ENCODE results near the gene AEBP2.
A peak's percentile ranks its signal among the peaks of the same experiment; 100 is the strongest.
"Not testable (repeated sequence)": the region's sequence is repeated elsewhere in the genome, so short reads cannot be mapped to it uniquely, and the experiment has no call there.

The AEBP2 gene

DNA sequence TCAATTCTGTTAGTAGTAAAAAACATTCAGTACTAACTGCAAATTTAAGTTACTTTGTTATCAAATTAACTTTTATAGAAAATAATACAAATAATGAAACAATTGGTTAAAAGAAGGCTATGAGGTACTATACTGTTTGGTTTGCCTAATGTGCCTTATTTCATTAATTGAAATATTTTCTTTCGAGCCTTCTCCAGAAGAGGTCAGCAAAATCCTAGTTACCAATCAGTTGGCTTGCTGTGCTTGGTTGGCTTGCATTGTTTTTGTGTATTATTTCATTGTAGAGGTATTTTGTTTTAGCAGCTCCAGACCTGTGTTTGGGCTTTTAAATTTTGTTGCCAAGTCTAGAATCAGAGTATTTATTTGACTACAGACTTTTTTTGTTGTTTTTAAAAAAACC, 68.5 kb downstream of the AEBP2 start:
- no peak for DNase-seq (ENCODE audit: low read depth in 2 of 2)

- DNase-seq (ENCODE audit: low read depth in 2 of 2): no peak
Measured at GRCh38 chr12:19510461-19510860, 71.2 kb downstream of the AEBP2 start.

DNA sequence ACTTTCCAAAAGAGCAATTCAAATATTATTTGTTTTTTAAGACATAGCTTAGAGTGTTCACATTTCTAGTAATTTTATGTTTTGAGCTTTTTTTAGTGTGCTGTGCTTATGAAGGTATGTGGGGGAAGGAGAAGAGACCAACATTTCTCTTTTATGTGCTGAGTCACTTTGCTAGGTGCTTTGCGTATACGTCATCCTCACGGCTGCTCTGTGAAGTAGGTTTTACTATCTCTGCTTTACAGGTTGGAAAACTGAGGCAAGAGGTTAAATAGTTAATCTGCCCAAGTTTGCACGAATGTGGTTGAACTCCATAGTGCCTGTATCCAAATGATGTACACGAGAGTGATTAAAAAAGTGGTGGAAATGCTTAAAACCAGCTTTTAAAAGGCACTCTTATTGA, 75.9 kb downstream of the AEBP2 start:
- no peak for DNase-seq (ENCODE audit: low read depth in 2 of 2)

DNA sequence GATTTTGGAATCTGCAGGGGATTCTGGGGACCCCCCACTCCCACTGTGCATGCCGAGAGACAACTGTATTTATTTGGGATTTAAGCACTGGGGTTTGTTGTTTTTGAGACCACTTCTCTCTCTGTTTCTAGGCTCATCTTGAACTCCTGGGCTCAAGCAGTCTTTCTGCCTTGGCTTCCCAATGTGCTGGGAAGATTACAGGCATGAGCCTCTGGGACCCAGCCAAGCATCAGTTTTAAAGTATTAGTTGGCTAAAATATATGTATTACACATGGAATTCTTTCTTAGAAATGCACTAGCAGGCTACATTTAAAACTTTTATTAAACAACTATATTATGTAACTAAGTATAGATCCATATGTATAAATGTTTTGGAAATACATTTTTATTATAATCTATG, 78.3 kb downstream of the AEBP2 start:
- no peak for DNase-seq (ENCODE audit: low read depth in 2 of 2)

- no peak for DNase-seq (ENCODE audit: low read depth in 2 of 2)
Measured at GRCh38 chr12:19518209-19518608, 78.9 kb downstream of the AEBP2 start.

DNA sequence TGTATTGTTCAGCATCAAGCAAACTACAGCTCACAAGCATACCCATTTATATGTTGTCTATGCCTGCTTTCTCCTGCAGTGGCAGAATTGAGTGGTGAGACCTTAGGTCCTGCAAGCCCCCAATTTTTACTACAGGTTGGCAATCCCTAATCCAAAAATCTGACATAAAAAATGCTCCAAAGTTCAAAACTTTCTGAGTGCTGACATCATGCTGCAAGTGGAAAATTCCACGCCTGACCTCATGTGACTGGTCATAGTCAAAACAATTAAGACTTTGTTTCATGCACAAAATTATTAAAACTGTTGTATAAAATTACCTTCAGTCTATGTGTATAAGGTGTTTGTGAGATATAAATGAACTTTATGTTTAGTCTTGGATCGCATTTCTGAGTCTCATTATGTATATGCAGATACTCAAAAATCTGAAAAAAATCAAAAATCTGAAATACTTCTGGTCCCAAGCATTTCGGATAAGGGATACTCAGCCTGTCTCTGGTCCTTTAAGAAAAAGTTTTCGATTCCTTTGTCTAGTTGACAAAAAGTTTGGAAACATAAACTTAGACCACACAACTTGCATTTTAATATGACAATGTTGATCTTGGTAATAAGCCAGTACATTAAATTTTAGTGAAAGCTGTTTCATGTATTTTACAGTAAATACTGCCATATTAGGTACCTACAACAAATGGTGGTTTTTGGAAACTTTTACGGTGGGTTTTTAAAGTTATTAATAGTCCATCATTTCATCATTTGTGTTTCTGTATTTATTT, 81.5 kb downstream of the AEBP2 start:
- DNase-seq (ENCODE audit: low read depth in 2 of 2): no peak

- no peak for DNase-seq (ENCODE audit: low read depth in 2 of 2)
Measured at GRCh38 chr12:19525274-19525673, 86.0 kb downstream of the AEBP2 start.

DNA sequence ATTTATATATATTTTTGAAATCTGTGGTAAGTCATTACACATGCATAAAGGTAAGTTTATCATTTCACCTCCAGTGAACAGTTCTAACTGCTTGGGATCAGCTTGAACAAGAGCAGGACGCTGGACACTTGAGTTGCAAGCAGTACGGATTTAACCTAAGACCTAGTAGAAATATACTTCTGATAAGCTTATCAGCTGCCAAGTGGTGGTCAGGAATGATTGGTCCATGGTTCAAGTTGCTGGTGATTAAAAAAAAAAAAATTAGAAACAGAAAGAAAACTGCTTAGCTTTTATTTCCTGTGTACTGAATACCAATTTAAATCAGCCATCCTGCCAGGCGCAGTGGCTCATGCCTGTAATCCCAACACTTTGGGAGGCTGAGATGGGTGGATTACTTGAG, 88.6 kb downstream of the AEBP2 start:
- no peak for DNase-seq (ENCODE audit: low read depth in 2 of 2)

DNA sequence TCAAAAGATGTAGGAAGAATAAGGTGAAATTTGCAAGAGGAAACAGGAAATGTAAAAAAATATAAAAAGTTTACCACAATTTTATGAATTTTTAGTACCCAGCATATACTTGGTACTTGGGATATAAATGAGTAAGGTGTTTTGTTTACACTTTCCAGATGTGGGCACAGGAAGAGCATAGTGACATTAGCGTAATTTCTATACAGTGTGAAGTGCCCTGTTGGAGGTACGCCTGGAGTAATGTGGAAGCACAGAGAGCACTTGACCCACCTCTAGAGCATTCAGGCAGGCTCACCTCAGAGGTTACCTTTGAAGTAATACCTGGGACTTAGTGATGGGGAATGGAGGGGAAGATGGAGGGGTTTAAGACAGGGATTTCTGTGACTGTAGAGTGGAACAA, 89.5 kb downstream of the AEBP2 start:
- DNase-seq (ENCODE audit: low read depth in 2 of 2): no peak

DNA sequence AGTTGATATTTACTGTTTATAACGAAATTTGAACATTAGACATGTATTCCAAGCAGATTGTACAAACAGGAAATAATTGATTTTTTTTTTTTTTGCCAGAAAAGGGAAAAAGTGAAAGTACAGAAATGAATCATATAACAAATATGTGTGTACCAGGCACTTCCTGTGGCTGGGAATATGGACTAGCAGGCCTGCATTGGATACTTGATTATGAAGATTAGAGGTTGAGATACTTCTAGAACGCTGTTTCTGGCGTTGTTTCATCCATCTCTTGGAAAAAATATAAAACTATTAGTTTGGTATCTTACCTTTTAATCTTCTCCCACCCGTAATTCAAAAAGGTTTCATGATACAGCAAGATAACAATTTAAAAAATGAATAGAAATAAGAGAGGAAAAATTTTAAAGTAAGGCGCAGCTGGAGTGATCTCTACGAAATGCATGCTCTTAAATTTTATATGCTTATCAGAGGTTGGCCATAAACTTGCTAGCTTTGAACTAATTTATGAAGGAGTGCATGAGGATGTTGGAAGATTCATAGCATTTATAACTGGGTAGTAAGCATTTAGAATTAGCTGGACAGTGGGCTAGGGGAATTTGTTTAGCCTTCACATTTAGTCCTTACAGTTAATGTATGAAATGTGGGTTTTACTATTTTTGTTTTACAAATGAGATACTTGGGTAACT, 90.8 kb downstream of the AEBP2 start:
- DNase-seq (ENCODE audit: low read depth in 2 of 2): peak in 1 of 2 experiments; percentile 25

DNA sequence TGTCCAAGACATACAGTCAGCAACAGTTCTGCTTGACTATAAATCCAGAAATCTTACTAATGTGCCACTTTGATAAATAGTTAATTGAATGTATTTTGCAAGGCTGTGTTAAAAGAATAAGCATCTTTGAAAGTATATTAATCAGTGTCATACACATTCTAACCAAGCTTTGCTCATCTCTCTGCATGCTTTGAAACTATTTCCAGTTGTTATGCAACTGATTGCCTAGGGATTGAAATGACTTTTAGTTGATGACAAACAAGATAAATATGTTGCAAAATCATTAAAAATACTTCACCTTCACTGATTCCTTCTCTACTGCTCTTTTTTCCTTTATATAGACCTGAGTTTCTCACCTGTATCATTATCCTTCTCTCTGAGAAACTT, 91.3 kb downstream of the AEBP2 start:
- DNase-seq (ENCODE audit: low read depth in 2 of 2): peak; percentile 21 to 25

- no peak for DNase-seq (ENCODE audit: low read depth in 2 of 2)
Measured at GRCh38 chr12:19533567-19533966, 94.3 kb downstream of the AEBP2 start.

DNA sequence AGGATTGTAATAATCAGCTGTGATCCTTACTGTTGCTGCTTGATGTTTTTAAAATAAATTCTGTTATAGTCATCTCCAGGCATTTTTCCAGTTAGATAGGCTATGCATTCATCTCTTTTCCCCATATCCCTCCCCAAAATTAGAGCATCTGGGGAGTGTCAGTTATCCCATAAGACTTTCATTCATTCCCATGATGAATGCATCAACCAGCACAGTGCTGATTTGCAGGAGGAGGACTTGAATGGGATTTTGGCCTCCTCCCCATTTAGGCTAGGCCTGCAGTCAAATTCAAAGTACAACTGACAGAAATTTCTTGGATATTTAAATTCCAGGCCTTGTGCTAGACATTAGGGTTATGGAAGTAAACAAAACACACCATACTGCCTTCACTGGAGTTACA, 99.8 kb downstream of the AEBP2 start:
- DNase-seq (ENCODE audit: low read depth in 2 of 2): no peak

DNA sequence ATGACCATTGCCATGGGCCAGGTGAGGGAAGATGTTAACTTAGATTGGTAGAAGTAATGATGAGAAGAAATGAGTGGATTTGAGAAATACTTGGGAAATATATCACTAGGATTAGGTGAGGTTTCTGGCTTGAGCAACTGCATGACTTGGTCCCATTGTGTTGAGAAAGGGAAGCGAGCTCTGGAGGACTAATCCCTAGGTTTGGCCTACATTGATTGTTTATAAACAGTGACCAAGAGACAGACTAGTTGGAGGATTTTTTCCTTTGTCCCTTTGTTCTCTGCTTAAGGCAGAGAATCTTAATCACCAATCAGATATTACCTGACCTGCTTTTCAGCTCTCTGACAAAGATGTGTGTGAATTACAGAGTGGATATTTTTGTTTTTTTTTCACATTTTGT, 100.5 kb downstream of the AEBP2 start:
- DNase-seq (ENCODE audit: low read depth in 2 of 2): no peak

DNA sequence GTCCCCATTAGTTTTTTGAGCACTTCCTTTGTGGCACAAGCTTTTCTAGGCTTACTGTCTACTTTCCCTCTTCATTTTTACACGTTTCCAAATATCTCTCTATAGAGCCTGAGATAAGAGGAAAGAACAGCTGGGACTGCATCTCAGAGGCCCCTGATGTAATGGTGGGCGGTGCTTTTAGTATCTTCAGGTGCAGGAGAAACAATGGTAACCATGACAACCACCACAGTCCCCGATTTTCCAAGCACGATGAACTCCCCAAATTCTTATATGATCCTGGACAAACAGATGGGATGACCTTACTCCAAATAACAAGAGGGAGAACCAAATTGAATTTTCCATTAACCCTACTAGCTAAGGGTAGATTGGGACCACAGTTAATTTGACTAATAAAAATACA, 103.3 kb downstream of the AEBP2 start:
- no peak for DNase-seq (ENCODE audit: low read depth in 2 of 2)

DNA sequence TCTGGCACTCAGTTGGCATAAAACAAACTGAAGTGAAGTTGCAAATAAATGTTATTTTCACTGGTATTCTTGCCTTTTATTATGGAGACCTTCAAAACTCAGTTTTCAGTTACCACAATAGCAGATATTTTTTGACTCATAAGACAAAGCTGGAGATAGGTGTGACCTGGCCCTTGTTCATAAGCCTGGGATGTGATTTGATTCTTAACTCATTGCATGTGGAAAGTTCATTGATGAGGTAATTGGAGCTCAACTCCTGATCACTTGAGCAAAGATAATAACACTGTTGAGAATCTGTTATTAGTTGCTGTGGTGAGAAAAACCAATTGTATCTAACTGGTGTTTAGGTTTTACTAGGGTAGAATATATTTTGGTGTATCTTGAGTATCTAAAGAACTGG, 105.1 kb downstream of the AEBP2 start:
- DNase-seq (ENCODE audit: low read depth in 2 of 2): no peak

GRCh38 chr12:19545301-19545700, 106.0 kb downstream of the AEBP2 start:
- no peak for DNase-seq (ENCODE audit: low read depth in 2 of 2)

GRCh38 chr12:19546027-19546426, 106.7 kb downstream of the AEBP2 start:
- peak in 1 of 2 experiments; percentile 10 for DNase-seq (ENCODE audit: low read depth in 2 of 2)

GRCh38 chr12:19546611-19547162, 107.4 kb downstream of the AEBP2 start:
- peak in 1 of 2 experiments; percentile 8 for DNase-seq (ENCODE audit: low read depth in 2 of 2)

DNA sequence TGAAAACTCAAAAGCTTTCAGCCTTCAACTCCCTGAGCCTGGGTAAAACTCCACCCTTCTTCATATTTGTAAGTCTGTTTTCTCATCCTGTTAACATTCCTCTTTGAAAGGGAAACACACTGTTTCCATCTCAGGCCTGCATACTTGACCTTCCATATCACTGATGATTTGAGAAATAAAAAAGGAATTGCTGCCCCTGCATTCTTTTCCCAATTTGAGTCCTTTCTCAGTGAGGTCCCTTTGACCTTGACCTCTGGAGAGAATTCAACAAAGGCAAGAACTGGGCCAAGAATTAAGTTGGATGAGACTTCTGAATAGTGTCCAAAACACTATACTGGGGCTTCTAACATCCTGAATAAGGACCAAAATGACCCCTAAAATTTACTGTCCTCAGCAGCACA, 108.0 kb downstream of the AEBP2 start:
- peak in 1 of 2 experiments; percentile 18 for DNase-seq (ENCODE audit: low read depth in 2 of 2)

- DNase-seq (ENCODE audit: low read depth in 2 of 2): no peak
Measured at GRCh38 chr12:19548834-19549233, 109.5 kb downstream of the AEBP2 start.

DNA sequence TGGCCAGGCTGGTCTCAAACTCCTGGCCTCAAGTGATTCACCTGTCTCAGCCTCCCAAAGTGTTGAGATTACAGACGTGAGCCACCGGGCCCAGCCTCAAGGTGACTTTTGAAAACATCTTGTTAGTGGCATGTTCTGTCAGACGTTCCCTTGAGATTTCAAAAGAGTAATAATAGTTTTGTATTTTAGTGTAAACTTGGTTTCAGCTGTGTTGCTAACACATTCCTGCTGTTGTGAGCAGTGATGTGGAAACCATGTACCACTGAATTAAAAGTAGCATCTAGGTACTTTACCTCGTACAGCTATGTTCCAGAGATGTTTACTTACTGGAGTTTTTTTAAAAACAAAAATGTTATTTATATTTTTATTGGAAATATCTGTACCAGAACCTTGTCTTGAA, 111.3 kb downstream of the AEBP2 start:
- no peak for DNase-seq (ENCODE audit: low read depth in 2 of 2)

DNA sequence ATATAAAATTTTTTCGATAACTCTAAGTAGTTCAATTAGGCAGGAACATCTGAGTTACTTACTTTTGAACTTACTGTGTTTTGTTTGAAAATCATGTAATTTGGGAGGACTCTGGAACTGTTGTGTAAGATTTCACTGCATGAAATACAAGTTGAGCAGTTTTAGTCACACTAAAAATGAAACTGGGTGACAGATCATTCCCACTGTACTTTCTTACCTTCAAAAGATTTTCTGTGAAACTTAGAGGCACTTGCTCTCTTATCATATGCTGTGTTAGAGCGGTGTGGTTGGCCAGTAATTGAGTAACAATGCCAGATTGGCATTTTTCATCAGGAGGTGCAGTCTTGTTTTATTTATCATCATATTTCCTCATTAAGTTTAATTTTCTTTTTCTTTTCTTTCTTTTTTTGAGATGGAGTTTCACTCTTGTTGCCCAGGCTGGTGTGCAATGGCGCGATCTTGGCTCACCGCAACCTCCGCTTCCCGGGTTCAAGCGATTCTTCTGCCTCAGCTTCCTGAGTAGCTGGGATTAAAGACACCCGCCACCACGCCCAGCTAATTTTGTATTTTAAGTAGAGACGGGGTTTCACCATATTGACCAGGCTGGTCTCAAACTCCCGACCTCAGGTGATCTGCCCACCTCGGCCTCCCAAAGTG, 113.3 kb downstream of the AEBP2 start:
- not testable (repeated sequence) for DNase-seq (ENCODE audit: low read depth in 2 of 2)
